GM18868 (cell line): ENCODE data around the gene ALKBH1.
"Not testable (repeated sequence)": the region's sequence is repeated elsewhere in the genome, so short reads cannot be mapped to it uniquely, and the experiment has no call there.

Experiments used
- ATAC-seq: cut with Tn5 transposase; IDR thresholded peaks from one replicate; pipeline ENCODE4 v1.9.1; 2021; ENCODE audit warnings: mild to moderate bottlenecking, moderate library complexity; ENCODE audit not compliant: unreplicated experiment

Gene ALKBH1

DNA sequence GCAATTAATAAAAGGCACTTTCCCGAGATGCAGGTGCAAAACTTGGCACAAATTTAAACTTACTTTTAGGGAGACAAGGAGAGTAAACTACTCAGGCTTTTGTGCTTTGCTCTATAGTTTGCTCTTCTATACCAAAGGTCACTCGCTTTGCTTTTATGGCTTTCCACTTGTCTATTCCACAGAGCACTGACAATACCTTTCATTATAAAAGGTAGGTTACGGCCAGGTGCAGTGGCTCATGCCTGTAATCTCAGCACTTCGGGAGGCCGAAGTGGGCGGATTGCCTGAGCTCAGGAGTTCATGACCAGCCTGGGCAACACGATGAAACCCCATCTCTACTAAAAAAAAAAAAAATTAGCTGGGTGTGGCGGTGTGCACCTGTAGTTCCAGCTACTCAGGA is 32.9 kb downstream of the ALKBH1 start:
- no peak for ATAC-seq

DNA sequence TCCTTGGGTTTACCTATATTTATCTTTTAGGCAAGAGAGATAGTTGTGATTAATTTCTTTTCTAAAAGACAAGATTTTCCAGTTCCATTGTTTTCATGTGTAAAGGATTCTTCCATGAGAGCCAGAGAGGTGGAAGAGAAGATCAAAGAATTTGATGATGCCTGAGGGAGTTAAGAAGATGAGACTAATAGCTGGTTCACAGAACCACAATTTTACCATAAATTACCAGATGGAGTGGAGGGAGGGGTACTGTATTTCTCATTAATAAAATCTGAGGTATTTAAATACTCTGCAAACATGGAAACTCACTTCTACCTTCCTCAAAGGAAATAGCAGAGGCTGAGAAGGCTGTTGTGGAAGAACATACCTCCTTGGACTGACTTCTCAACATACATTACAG is 34.6 kb downstream of the ALKBH1 start:
- no peak for ATAC-seq

DNA sequence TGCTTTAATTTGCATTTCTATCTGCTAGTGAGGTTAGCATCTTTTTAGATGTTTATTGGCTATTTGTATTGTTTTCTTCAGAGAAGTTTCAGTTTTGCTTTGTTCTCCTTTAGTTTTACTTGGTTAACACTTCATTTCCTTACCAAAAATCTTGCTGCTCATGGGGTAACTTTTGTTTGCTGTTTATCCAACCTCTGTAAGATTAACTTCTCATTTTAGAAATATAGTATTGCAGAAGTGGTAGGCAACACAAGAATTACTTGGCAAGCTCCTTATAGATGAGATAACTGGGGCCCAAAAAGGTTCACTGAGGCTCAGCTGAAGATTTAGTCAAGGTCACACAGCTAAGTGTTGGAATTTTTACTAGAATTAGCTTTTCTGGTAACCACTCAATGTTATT is 40.5 kb downstream of the ALKBH1 start:
- no peak for ATAC-seq

DNA sequence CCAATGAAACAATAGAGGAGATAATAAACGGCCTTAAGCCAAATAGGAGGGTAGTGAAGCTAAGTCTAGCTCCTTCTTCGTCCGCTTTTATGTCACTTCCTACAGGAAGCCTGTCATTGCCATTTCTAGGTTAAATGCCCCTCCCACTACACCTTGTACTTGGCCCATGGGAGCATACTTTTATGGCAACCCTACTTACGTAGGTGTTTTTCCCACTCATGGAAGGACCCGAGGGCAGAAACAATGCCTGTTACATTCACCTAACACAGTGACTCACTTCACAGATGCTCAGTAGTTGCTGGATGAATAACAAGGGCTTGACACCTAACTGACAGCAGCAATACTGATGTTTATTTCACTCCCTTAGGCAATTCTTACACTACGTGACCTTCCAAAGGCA is 44.5 kb downstream of the ALKBH1 start:
- ATAC-seq, result no peak

DNA sequence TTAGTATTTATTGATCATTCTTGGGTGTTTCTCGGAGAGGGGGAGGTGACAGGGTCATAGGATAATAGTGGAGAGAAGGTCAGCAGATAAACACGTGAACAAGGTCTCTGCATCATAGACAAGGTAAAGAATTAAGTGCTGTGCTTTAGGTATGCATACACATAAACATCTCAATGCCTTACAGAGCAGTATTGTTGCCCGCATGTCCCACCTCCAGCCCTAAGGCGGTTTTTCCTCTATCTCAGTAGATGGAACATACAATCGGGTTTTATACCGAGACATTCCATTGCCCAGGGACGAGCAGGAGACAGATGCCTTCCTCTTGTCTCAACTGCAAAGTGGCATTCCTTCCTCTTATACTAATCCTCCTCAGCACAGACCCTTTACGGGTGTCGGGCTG is 46.3 kb downstream of the ALKBH1 start:
- ATAC-seq, result not testable (repeated sequence)

DNA sequence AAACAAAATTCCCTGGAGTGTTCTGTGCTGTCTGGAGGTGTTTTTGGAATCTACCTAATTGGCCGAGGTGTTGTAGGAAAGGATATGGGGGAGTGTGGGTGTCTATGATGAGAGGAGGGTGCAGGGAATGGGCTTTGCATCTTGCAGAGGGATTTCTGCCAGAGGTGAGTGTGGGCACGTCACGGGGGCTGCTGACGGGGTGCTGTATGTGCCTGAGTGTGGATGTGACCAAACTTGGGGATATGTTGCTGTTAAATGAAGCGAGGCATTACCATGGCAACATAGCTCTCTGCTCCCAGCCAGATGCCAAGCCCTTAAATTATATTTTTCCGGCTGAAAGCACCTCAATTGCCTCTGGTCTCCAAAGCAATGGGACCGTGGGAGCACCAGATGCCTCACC is 47.1 kb downstream of the ALKBH1 start:
- no peak for ATAC-seq

DNA sequence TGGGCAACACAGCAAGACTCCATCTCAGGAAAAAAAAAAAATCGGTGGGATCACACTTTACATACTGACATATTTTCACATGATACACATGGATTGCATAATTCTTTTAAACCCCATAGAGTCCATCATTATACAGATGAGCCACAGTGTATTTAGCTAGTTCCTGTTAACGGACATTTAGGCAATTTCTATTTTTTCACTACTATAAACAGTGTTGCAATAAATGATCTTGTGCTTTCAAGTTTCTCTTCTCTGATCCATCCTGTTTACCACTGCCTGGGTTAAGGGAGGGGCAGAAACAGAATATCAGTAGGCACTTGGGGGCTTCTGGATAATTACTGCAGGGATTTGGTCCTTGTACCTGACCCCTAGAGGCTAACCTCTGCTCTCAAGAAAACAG is 48.0 kb downstream of the ALKBH1 start:
- ATAC-seq, result no peak

DNA sequence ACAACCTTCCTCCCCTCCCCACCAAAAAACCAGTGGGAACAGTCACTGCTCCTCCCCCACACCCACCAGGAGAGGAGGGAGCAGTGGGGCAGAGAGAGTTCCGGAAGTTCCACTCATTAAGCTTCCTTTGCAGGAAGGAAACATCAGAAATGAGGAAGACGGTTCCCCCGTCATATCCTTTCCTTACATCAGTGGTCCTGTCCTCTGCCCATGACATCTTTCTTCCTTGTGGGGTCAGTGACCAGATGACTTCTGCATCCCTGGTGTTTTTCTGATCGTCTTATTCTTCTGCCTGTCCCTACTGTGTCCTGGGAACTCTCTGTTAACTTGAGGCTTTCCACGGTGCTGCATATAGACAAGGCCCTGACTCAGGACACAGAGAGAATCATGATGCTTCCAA is 50.5 kb downstream of the ALKBH1 start:
- no peak for ATAC-seq

DNA sequence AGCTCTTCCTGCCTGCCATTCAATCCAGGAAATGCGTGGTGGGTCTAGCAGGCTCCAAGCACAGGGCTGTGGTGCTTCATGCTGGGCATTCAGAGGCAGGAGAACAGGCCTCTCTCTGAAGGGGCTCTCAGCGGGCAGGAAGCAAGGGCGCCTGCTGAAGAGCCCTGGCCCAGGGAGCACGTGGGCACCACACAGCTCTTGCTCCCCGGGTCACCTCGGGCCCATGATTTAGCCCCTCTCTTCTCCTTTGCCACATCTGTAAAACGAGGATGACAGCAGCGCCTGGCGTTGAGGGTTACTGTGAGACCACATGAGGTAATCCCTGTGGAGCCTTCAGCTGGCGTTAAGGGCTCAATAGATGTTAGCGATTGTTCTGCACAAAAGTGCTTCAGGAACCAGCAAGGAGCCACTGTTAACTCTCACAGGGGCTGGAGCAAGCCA is 53.8 kb downstream of the ALKBH1 start:
- no peak for ATAC-seq

DNA sequence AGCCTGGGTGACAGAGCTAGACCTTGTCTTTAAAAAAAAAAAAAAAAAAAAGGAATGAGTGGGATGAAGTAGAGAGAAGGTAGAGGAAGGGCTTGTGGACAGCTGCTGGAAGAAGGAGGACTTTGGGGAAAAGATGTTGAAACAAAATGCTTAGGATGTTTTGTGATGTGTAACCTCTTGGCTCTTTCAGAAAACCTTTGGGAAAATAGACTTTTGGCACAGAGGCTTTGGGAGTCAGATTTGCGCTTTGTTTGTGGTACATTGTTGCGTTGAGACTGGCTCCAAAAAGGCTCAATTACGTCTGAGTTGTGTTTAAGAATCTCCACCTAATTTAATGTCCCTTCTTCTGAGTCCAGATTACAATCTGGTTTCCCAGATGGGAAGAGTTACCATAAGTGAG is 58.5 kb downstream of the ALKBH1 start:
- no peak for ATAC-seq

DNA sequence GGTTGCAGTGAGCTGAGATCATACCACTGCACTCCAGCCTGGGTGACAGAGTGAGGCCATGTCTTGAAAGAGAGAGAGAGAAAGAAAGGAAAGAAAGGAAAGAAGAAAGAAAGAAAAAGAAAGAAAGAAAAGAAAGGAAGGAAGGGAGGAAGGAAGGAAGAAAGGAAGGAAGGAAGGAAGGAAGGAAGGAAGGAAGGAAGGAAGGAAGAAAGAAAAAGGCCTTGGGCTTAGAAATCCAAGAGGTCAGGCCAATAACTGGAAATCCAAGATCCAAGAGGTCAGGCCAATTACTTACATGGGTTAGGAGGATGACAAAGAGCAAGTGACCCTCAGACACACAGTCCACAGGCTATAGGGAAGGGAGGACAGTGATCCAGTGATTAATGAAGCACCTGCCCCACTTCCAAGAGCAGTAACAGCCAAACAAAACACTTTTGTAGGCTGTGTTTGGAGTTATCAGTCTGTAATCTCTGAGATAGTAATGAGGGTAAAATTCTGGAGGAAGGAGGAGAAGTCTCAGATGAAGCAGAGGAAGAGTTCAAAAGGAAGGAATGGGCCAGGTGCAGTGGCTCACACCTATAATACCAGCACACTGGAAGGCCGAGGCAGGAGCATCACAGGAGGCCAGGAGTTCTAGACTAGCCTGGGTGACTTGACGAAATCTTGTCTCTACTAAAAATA is 59.2 kb downstream of the ALKBH1 start:
- no peak for ATAC-seq

DNA sequence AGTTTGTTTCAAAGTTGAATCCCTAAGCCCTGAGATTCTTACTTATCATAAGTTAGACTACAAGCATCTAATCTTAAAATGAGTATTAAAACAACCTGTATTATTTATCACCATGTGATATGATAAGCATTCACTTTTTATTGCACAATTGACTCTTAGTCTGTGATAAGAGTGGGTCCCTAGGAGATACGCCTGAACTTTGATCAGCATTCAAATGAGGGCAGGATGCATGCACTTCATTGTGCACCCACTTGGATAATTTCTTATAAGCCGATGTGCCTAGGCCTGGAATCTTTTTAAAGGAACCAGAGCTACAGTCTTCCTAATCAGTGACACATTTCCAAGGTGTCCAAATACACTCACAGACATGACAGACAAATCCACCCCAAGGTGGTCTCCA is 60.0 kb downstream of the ALKBH1 start:
- ATAC-seq, result no peak

DNA sequence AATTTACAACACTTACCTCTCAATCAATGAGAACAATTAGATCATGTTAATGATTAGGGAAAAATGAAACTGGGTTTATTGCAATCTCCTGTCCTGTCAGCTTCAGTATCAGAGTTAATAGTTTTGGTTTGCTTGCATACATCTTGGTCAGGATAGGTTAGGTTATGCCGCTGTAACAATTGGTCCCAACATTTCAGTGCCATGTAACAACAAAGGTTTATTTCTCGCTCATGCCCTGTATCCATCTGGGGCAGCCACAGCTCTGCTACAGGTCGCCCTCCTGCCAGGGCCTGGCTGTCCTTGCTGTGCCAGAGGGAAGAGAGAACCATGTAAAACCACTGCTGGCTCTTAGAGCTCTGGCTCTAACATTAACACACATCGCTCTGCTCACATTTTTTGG is 60.9 kb downstream of the ALKBH1 start:
- no peak for ATAC-seq

DNA sequence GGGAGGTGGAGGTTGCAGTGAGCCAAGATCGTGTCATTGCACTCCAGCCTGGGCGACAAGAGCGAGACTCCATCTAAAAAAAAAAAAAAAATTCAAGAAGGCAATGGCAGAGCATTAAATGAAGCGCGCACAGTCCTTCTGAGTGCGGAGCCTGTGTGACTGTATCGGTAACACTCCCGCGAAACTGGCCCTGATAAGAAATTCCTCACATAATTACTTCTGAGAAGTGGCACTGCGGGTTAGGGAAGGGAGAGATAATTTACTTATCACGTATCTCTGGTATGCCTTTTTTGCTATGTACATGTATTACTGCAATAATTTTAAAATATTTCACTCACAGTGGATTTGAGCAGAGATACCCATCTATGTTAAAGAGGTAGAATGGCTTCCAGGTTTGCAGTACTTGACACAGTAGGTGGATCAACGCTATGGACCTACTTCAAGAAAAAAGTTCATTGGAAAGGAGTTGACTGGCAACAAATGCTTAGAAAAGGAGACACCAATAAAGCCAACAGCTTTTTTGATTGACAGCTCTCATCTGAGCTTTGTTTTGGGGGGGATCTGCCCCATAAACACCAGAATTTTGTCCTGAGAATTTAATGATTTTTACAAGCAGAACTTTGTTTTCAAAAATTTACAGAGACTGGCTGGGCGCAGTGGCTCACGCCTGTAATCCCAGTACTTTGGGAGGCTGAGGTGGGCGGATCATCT is 62.1 kb downstream of the ALKBH1 start:
- ATAC-seq, result no peak

DNA sequence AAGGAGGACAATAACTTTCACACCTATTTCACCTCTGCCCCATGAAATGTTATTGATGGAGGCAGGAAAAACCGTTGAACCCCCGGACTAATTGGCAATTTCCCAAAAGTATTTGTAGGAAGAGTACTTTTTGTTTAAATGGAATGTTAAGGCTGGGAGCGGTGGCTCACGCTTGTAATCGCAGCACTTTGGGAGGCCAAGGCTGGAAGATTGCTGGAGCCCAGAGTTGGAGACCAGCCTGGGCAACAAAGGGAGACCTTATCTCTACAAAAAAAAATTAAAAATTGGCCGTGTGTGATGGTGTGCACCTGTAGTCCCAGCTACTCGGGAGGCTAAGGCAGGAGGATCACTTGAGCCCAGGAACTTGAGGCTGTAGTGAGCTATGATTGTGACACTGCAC is 65.4 kb downstream of the ALKBH1 start:
- ATAC-seq, result no peak

DNA sequence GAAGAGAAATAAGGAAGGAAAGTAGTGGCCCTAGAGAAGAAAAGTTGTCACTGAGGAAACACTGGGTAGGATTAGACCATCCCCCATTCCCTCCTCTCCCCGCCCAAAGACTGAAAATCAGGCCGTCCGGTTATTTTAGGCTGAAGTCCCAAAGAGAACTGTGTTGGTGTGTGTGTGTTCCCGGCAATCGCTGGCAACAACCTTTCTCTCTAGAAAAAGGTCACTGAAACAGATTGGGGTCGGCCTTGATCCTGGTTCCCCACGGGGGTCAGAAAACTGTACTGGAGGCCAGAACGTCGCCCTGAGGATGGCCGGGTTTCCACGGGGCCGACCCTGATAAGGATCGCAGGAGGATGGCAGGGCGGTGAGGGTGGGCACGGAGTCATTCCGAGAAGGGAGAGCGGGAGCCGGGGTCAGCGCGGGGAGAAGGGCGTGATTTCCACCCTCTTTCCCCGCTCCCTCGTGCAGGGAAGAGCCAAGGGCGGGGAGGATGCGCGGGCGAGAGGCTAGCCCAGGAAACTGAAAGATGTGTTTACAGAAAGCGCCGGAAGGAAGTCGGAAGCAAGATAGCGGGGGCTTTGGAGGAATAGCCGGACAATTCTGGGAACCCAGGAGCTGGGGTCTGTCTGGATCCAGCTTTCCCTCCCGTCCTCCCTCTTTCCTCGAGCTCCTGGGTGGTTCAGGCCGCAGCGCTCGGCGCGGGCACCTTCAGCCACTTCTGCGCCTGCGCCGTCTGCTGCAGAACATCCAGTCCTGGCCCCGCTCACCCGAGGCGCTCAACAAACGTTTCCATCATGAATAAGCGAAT is 66.1 kb downstream of the ALKBH1 start:
- no peak for ATAC-seq

DNA sequence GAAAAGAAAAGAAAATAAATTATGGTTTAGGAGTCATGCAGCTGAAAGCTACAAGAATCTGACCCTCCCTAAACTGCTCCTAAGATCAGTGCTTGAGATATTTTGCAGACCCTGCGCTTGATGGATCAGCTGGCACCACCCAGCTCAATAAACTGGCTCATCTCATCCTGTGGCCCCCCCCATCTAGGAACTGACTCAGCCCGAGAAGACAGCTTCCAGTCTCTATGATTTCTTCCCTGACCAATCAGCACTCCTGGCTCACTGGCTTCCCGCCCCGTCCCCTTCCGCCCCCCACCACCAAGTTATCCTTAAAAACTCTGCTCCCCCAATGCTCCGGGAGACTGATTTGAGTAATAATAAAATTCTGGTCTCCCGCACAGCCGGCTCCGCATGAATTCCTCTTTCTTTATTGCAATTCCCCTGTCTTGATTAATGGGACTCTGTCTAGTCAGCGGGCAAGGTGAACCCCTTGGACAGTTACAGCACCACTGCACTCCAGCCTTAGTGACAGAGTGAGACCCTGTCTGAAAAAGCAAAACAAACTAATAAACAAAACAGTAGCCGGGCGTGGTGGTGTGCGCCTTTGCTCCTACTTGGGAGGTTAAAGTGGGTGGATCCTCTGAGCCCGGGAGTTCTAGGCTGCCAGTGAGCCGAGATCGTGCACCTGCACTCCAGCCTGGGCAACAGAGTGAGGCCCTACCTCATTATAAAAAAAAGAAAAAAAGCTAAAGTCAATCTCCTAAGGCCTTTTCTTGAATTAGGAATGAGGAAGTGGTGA is 66.9 kb downstream of the ALKBH1 start:
- no peak for ATAC-seq

DNA sequence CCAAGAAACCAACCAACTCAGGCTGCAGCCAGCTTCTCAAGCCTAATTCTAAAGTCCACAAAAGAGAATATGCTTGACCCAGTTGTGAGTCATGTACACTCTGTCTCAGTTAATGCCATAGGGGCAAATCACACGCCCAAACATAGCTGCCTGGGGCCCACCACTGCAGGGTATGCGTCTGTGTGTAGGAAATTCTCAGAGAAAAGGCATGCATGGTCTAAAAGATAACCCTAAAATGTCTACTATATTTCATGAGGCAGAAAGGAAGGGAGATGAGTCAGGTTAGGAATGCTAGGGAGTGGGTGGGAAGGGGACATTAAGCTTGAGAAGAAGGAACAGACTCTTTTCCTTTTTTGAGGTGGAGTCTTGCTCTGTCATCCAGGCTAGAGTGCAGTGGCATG is 69.1 kb downstream of the ALKBH1 start:
- ATAC-seq, result no peak

DNA sequence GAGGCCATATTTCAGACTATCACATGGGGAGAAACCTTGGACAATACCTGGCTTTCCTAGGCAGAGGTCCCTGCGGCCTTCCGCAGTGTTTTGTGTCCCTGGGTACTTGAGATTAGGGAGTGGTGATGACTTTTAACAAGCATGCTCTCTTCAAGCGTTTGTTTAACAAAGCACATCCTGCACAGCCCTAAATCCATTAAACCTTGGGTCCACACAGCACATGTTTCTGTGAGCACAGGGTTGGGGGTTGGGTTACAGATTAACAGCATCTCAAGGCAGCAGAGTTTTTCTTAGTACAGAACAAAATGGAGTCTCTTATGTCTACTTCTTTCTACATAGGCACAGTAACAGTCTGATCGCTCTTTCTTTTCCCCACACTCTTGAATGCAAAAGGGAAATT is 72.0 kb downstream of the ALKBH1 start:
- ATAC-seq, result not testable (repeated sequence)

DNA sequence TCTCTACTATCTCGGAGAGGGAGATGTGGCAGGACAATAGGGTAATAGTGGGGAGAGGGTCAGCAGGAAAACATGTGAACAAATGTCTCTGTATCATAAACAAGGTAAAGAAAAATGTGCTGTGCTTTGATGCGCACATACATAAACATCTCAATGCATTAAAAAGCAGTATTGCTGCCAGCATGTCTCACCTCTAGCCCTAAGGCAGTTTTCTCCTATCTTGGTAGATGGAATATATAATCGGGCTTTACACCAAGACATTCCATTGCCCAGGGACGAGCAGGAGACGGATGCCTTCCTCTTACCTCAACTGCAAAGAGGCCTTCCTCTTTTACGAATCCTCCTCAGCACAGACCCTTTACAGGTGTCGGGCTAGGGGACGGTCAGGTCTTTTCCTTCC is 72.4 kb downstream of the ALKBH1 start:
- not testable (repeated sequence) for ATAC-seq

DNA sequence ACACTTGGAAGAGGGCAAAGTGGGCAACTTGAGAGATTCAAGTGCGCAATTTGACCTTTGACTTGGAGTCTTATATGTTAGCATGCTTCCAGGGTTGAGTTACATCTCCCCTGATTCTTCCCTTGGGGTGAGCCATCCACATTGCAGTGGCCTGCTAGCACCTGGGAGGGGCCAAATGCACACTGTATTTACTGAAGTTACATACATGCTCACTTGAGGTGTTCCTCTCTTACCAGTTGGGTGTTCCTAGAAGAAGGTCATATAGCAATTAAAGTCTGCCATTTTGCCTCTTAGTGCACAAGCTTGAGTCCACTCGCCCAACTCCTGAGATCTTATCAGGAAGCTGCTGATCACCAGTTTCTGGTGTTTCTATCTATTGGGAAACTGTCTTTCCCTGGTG is 77.7 kb downstream of the ALKBH1 start:
- ATAC-seq, result no peak
